Head of caudate nucleus (tissue), 42 donors: ENCODE data around the gene WWOX.

Experiments used
- DNase-seq, 42 donors: peaks; one replicate each; pipeline versions ENCODE4 v3.0.0 to v3.0.0-alpha.2; 2020 to 2021; ENCODE audit warnings: mixed read lengths in 7 of 42
- intact Hi-C: fragments of 100-400 bp; cut with DNase I; formaldehyde crosslinking; loops from one replicate; pipeline ENCODE4 v1.15.0; 2022

The WWOX gene

GRCh38 chr16:78277321-78278055 is 178.0 kb downstream of the WWOX start:
- no peak for DNase-seq
- intact Hi-C loops: no loop called here

DNA sequence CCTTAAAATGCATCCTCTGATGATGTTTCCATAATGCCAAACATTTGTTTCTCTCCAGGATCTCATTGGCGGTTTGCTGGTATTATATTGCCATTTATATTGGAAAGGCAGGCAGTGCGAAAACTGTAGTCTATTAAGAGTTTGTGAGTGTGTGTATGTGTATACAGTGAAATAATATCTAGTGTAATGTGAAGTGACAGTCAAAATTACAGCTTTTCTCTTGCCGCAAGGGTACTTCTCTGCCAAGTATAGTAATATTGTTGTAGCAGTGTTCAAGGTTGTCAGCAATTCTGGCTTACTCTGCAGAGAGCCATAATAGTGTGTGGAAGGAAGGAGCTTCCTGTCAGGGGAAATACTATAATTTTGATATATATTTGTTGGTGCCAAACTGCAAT is 178.6 kb downstream of the WWOX start:
- intact Hi-C loops: no loop called here
- DNase-seq: no peak

DNA sequence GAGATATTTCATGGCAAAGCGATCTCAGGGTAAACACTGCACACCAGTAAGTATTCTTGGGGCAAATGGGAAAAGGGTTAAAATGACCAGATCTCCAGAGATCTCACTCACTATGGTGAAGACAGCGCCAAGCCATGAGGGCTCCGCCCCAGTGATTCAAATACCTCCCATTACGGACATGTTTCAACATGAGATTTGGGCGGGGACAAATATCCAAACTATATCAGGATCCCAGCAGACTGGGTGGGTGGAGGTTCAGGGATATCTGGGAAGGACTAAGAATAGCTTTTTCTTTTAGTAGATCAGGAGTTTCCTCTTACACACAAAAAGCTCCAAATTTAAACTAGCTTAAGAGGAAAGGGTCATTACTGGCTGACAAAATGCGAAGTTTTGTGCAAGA is 181.7 kb downstream of the WWOX start:
- DNase-seq: no peak
- intact Hi-C loops: no loop called here

- intact Hi-C loops: no loop called here
- DNase-seq: no peak
Observed at GRCh38 chr16:78283548-78284251, 184.2 kb downstream of the WWOX start.

DNA sequence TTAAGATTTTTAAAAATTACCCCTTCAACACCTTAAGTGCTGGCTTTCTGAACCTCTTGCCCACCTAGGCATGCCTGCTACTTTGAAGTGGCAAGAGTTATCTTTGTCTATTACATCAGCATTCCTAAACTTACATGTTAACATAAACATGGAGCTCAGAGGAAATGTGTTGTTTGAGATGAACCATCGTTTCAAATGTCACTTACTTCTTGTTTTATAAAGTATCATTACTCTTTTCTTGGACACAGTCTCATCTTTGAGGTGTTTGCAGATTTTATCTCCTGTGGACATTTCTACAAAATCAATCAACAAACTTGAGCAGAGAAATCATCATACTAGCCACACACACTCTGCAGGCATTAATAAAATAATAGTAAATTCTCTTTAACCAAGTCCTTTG is 184.9 kb downstream of the WWOX start:
- intact Hi-C loops: no loop called here
- no peak for DNase-seq

DNA sequence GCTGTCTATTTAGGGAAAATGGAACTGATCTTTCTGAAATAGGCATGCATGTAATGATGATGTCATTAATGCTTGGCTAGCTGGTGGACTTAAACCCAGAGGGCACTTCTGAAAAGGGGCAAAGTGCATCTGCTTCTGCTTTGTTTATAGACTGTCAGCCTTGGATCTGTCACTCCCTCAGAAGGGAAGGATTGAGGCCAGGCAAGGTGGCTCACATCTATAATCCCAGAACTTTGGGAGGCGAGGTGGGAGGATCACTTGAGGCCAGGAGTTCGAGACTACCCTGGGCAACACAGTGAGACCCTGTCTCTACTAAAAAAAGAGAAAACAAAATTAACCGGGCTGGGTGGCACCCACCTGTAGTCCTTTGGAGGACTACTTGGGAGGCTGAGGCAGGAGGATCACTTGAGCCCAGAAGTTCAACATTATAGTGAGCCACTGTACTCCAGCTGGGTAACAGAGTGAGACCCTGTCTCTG is 185.5 kb downstream of the WWOX start:
- DNase-seq: no peak
- intact Hi-C loops: no loop called here

DNA sequence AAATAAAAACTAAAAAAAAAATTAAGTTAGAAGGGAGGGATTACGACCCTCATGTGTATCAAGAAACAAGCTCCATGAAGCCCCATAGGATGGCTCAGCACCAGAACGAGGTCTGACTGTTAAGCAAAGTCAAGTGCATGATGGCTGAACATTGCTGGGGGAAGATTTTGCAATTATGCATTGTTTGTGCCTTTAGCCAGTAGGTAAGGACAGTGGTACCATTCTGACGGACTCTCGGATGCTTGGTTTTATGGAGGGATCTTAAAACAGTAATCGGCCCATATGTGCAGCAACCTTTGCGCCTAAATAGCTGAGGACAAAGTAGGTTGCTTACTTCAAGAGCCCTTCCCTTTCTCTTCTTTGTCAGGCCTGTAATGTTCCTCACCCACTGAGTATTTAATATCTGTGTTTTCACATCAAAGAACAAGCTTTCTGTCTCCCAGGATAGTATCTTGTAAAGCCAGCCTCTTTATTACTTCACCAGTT is 186.0 kb downstream of the WWOX start:
- intact Hi-C loops: no loop called here

DNA sequence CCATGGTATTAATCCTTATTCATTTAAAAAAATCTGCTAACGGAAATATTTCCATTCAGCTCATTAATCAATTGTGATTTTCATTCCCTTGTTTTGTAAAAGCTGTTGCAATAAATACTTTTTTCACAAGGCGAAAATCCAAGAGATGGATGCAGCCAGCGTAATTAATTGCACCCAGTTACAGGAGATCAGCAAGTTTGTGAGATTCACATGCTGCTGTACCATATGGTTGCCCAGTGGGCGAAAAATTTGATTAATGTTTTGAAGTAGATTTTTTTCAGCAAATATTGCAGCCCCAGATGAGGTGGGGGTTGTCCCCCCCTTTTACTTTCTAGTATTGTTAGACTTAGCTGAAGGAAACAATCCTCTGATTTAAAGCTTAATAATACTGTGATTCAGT is 186.6 kb downstream of the WWOX start:
- DNase-seq: no peak
- intact Hi-C loops: no loop called here

More for the DNA sequence above, 186.0 kb downstream of the WWOX start:
- no peak for DNase-seq

GRCh38 chr16:78288888-78289287 is 189.4 kb downstream of the WWOX start:
- peak in 24 of 42 donors; percentile 3 to 54 (median 30) for DNase-seq
- intact Hi-C loops: no loop called here

DNA sequence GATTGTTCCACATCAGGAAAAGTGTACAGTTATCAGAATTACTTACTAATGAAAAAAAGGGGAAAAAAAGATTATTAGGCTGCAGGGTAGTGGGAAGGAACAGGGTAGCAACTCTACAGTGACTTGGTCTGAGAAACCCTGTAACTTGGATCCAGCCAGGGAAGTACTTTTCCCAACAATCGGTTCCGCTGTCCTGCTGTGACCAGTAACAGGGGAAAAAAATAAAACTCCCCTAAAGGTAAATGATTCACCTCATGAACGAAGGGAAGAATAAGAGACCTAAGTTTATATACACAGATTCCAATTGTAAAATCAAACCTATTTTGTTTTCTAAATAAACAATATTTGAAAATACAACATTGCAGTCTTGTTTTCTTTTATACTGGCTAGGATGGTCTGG is 189.9 kb downstream of the WWOX start:
- DNase-seq: no peak
- intact Hi-C loops: no loop called here

- no peak for DNase-seq
- intact Hi-C loops: no loop called here
Observed at GRCh38 chr16:78289844-78290277, 190.4 kb downstream of the WWOX start.

GRCh38 chr16:78290395-78290794 is 190.9 kb downstream of the WWOX start:
- no peak for DNase-seq
- intact Hi-C loops: no loop called here

GRCh38 chr16:78290872-78291591 is 191.6 kb downstream of the WWOX start:
- intact Hi-C loops: no loop called here
- DNase-seq: no peak

DNA sequence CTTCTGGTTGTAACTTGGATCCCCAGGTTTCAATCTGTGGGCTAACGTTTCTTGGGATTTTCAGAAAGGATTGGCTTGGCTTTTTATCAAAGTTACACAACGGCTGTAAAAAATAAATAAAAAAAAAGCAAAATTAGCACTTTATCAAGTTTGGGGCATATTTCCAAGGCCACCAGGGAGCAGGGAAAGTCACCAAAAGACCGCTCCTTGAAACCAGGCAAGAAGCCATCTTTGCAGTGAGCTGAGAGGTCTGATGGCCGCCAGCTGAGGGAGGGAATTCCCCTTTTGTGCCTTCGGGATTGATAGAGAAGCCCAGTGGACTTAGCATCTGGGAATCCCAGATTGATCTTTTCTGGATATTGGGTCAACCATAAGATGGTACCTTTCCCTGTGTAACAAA is 192.2 kb downstream of the WWOX start:
- no peak for DNase-seq
- intact Hi-C loops: no loop called here

DNA sequence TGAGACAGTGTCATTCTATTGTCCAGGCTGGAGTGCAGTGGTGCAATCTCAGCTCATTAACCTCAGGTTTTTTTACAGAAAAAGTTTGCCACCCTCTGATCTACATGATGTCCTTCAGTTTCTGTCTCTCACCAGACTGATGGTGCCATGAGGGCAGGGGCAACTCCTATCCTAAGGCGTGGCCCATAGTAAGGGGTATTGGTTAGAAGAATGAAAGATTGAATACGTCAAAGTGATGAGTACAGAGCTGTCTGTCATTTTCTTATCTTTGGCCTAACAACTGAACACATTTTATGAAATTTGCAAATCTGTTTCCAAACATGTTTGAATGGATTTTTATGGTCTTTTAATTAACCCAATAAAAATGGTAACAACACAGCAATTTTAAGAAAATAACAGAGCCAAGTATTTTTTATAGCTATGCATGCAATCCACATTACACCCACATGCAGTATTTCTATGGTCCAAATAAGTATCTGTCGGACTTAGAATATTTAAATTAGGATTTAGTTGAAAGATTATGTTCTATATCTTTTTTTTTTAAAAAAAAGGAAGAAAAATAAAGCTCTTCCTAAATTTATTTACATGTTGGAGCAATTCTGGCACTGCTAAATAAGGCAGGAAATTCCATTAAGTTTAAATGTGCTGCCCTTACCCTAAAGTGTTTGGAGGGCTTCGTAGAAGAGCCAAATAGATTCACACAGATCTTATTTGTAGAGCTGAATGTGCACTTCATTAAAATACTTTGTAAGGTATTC is 192.8 kb downstream of the WWOX start:
- intact Hi-C loops: no loop called here
- DNase-seq: no peak

DNA sequence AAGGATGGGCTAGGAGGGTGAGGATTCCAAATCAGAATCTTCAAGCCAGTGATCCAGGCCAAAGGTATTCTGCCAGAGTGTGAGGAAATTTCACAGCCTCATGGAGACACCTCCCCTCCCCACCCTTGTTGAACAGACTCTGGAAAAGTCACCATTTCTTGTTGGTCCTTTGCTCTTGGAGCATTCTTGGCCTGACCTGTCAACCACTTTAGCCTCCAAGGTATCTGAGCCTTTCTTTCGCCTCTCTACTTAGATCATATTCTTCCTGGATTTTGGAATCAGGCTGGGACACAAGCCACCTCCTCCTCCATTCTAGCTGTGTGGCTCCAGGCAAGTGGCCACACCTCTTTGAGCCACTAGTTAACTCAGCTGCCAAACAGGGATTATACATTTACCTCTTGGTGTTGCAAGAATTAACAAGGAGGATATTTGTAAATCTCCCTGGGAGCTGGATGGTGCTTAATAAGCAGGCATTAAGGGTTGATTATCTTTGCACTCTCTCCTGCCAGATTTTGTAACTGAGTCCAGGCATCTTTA is 193.5 kb downstream of the WWOX start:
- DNase-seq: no peak
- intact Hi-C loops: no loop called here

DNA sequence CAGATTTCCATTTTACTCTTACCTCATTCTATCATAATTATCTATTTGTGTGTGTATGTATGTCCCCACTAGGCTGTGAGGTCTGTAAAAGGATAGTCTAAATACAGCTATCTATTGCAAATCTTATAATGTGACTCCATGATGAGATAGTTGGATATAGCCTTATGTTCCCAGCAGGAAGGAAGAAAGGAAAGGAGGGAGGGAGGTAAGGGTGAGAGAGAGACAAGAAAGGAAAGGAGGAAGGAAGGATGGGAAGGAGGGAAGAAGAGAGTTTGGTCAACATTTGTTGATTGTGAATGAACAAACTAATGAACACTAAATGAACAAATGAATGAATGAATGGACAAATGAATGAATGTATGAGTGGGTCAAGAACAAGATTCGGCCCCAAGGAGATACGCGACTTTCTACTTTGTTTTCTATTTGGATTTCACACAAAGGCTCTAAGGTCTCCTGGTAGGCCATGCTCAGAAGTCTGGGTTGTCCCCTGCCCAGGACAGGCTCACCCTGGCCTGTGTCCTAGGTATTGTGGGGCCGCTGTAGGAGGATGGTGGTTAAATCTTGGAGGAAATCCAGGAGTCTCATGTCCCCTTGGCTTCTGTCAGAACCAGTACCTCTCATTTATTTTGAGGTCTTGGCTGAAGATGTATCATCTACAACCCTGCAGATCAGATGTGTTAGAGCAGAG is 195.2 kb downstream of the WWOX start:
- DNase-seq: no peak
- intact Hi-C loops: no loop called here

DNA sequence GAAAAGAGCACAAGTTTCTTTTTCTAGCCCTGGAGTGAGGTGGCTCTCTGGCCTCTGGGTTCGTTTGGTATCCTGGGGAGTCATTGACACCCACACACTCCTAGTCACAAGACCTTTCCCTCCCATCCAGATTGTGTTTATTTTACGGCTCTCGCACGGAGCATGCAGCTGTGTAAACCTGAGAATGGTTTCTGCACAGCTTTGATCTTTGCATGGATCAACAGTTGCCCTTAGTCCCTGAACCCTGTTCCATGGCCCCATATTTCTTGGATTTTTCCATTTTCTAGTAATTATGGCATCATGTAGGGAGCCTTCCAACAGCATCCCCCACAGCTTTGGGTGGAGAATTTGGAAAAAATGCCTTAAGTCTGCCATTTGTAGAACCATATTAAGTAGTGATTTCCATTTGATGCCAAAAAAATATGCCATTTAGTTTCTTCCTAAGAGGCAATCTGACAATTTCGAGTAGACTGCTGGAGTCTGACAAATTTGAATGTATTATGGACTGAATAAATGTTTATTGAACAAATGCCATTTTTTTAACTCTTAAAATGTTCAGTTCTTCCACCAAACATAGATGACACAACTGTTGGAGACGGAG is 197.7 kb downstream of the WWOX start:
- DNase-seq: no peak

More for the DNA sequence above, 197.7 kb downstream of the WWOX start:
- intact Hi-C loops: no loop called here
